NCI-H2029 (cell line): Measurements from ENCODE around the gene PSD2.

Source experiments
- DNase-seq: peaks from one replicate; lab custom pipeline; 2025; lab: John Stamatoyannopoulos, UW

Gene PSD2

DNA sequence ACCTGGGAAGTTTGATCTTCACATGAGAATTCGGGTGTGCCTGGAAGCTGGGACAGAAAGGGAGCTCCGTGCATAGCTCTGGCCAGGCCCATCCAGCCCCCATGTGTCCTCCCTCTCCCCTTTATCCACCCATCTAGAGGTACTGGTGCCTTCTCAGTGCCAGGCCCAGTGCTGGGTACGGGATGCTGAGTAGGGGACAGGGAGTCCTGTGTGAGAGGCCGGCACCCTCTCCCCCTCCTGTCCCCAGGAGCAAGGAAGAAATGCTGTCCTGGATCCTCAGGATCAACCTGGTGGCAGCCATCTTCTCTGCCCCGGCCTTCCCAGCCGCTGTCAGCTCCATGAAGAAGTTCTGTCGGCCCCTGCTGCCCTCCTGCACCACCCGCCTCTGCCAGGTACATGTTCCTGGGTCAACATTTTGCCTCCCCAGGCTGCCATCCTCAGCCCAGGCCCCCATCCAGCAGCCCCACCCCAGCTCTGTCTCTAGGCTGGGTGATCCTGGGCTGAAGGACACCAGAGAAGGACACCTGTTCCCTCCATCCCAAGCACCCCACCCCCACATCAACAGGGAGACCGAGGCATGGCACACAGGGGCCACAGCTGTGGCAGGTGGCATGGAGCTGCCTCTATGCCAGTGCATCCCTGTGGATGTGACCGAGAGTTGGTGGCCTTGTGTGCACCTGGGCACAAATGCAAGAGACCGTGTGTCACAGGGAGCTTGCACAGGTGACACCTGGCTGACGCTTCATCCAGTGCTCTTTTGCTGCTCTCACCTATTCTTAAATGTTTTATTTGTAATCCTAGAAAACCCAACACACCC lies 43.0 kb downstream of the PSD2 start:
- no peak for DNase-seq

DNA sequence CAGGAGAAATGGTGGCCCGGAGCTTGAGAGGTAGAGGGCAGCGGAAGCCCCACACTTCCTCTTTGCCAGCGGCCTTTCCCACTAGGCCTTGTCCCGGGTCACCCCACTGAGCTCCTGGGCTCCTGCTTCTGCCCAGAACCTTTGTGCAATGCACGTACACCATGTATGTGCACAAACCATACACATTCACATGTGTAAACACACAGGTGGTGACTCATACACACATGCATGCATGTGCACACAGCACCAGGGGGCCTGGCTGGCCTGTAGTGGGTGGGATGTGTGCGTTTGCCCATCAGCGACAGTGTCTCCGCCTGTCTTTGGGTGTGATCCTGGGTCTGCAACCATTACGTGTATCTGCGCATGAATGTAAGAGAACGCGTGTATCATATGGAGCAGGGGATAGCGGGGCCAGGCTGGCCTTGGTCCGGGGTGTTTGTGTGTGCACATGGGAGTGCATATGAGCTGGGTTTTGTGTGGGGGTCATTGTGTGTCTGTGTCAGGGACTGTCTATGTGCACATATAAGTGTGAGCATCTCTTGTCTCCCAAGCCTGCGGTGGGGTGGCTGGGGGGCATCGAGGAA lies 43.7 kb downstream of the PSD2 start:
- DNase-seq: no peak

DNA sequence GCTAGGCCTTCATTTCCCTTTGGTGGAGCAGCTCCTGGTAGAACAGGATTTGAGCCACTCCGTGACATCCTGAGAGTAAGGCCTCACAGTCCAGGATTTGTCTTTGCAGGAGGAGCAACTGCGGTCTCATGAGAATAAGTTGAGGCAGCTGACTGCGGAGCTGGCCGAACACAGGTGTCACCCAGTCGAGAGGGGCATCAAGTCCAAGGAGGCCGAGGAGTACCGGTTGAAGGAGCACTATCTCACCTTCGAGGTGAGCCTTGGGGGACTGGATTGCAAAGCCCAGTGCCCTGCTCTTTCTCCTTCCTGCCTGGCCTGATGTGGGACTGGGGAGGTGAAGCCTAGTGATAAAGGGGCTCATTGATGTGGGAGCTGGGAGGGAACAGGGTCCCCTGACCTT lies 44.3 kb downstream of the PSD2 start:
- DNase-seq: no peak

- no peak for DNase-seq
Measured at GRCh38 chr5:139841549-139841948, 45.9 kb downstream of the PSD2 start.

GRCh38 chr5:139842321-139842720 lies 46.7 kb downstream of the PSD2 start:
- DNase-seq: no peak

- DNase-seq: no peak
Measured at GRCh38 chr5:139843991-139844390, 48.4 kb downstream of the PSD2 start.

DNA sequence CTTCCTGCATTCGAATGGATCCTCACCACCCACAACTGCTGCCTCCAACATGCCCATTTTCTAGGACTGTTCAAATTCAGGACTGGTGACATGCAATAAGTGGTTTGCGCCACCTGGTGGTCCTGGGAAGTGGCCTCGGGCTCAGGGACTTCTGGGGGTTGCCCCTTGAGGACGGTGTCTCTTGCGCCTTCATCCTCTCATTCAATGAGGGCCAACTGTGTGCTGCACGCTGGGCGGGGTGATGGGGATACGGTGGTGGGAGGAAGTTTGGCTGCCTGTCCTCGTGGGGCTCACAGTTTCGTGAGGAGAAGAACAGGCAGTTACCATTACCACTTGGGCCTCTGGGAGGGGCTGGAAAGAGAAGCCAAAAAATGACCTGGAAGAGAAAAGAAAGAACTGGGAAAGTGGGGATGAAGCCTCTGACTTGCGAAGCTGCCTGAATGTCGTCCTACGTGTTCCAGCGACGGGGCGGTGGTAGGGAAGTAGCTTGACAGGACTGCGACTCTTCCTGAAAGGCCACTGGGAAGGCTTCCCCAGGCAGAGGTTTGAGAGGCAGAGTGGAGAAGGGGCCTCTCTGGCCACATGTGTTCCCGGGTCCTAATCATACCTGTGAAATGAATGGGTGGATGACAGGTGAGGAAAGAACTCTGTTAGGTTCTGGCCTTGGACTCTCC lies 49.0 kb downstream of the PSD2 start:
- peak; percentile 17 for DNase-seq

GRCh38 chr5:139845846-139846681 lies 50.5 kb downstream of the PSD2 start:
- no peak for DNase-seq

DNA sequence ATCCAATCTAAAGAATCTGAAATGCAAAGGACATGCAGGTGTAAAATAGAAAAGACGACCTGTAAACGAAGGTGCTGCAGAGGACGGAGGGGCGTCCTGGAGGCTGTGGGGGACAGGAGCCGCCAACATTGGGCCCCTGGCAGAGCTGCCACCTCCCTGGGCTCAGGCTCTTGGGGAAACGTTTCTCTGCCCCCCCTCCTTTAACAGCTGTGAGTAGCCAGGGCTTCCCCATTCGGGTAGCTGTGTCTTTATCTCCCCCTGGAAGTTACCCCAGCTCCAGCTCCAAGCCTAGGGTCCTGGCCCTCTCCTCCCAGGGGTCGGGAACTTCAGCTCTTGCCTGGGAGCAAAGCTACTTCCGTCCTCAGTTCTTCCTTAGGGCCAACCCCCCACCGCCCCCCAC lies 51.5 kb downstream of the PSD2 start:
- DNase-seq: no peak

- DNase-seq: peak; percentile 52
Measured at GRCh38 chr5:139847790-139848507, 52.3 kb downstream of the PSD2 start.

GRCh38 chr5:139848508-139849100 lies 53.0 kb downstream of the PSD2 start:
- DNase-seq: no peak

- no peak for DNase-seq
Measured at GRCh38 chr5:139849501-139849900, 53.9 kb downstream of the PSD2 start.

- DNase-seq: peak; percentile 90
Measured at GRCh38 chr5:139849942-139850341, 54.3 kb downstream of the PSD2 start.

DNA sequence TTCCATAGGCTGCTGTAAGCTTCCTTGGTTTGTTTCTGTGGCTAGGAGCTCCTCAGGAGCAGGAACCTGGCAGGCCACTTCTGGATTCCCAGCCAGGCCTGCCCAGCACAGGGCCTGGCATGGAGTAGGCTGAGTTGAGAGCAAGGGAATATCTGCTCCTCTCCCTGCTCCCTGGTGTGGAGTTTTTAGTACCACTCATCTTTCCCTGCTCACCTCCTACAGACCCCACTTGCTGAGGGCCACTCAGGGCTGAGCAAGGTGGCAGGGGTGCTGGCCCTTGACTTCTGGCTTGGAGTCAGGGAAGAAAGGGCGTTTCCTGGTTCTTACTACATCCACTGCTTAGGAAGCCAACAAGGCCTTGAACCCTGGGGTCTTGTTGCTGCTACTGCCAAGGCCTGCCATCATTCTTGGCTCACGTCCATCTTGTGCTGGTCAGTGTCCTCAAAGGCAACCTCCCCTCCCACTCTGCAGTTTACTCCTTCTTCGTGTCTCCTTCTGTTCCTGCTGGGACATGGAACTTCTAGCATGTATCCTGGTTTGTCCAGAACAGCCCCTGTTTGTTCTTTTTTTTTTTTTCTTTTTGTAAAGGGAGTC lies 54.9 kb downstream of the PSD2 start:
- no peak for DNase-seq

GRCh38 chr5:139851558-139851957 lies 56.0 kb downstream of the PSD2 start:
- no peak for DNase-seq

DNA sequence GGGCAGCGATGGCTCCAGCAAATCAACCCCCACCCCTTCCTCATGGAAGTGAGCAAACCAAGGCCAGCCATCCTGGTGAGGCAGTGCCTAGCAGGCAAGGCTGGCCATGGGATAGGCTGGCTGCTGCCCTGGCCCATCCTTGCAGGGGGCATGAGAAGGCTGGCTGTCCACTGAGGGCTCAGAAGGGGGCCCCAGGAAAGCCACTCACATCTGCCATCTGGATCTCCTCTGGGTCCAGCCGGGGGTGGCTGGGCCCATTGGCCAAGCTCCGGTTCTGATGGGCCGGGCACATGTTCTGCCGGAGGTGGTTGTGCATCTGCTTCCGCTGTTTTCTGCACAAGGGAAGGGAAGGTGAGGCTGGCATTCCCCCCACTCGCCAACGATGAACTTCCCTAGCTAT lies 57.1 kb downstream of the PSD2 start:
- no peak for DNase-seq

DNA sequence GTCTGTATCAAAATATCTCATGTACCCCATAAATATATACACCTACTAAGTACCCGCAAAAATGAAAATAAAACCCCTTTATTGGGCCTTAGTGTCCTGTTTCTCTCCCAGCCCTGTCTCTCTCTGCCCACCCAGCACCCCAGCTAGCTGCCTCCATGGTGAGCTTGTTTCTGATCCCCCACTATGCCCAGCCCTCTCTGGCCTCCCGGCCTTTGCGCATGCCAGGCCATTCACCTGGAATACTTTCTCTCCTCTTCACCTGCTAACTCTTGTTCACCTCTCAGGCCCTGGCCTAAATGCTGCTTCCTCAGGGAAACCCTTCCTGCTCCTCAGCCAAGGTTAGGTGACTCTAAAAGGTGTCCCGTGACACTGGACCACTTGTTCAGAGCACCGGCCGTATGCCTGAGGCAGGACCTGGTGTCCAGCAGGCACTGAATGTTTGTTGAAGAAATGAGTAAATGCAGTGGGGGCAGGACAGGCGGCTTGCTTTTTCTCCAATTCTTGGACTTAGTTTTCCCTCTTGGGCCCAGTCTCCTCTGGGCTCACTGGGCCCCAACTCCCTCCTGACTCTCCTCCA lies 58.5 kb downstream of the PSD2 start:
- no peak for DNase-seq

DNA sequence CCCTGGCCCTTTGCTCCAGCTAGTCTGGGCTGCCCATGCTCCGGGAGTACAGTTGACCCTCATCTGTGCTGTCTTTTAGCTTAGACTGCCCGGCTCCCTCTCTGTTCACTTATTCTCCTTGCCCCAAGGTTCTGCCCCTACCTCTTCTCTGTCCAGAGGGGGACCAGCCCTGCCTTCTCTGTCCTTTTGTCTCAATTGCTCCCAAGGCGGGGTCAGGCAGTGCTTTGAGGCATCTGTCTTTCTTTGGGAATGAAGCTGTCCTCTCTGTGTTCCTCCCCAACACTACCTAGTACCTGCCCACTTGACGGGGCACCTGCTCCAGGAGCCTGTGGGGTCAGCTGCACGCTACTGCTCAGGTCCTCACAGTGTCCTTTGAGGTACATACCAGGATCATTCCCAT lies 59.3 kb downstream of the PSD2 start:
- DNase-seq: no peak

DNA sequence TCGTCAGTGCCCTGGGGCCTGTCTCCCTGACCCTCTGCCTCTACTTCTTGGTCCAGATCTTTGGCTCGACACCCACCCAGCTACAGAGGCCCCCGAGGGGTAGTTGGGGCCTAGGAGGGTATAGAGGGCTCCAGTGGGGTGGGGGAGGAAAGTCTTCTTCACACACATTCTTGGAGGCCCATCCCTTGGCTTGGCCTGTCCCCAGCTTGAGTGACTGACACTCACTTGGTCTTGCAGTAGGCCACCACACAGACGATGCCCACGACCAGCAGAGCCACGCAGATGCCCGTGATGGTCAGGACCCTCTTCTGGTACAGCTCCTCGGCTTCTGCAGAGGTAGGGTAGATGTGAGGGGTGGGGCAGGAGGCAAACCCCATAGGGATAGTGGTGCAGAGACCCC lies 59.8 kb downstream of the PSD2 start:
- DNase-seq: no peak

- no peak for DNase-seq
Measured at GRCh38 chr5:139855946-139856540, 60.4 kb downstream of the PSD2 start.
